GM12872 (cell line): ENCODE data around the gene MSMO1.

Experiments
- CTCF ChIP-seq: IDR thresholded peaks from 3 replicates; pipeline ENCODE4 v1.5.1; 2011; ENCODE audit warnings: low read depth, mild to moderate bottlenecking, low read length, moderate library complexity; ENCODE audit not compliant: insufficient read depth

Gene MSMO1

DNA sequence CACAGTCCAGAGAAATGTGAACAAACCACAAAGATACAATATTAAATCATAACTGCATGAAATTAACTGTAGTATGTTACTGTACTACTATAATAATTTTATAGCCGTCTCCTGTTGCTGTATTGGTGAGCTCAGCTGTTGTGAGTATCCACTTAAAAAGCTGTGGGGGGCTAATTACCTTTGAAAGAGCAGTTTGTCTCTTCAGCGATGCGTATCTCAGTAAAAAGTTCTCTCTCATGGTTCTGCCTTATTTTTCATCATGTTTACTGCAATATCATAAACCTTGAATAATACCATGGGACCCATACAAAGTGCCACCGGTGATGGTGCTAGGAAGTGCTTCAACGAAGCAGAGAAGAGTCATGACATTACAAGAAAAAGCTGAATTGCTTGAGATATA lies 8.4 kb upstream of the MSMO1 start:
- no peak for TF ChIP-seq CTCF

DNA sequence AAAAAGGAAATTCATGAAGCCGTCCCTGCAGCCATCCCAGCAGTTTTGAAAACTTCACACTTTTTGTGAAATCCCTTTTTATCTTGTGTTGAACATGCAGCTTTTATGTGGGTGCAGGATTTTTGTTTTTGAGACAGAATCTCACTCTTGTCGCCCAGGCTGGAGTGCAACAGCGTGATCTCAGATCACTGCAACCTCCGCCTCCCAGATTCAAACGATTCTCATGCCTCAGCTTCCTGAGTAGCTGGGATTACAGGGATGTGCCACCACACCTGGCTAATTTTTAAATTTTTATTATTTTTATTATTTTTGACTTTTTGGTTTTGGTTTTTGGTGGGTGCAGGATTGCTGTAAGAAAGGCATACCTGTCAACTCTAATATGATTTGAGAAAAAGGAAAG lies 8.0 kb upstream of the MSMO1 start:
- TF ChIP-seq CTCF = no peak

DNA sequence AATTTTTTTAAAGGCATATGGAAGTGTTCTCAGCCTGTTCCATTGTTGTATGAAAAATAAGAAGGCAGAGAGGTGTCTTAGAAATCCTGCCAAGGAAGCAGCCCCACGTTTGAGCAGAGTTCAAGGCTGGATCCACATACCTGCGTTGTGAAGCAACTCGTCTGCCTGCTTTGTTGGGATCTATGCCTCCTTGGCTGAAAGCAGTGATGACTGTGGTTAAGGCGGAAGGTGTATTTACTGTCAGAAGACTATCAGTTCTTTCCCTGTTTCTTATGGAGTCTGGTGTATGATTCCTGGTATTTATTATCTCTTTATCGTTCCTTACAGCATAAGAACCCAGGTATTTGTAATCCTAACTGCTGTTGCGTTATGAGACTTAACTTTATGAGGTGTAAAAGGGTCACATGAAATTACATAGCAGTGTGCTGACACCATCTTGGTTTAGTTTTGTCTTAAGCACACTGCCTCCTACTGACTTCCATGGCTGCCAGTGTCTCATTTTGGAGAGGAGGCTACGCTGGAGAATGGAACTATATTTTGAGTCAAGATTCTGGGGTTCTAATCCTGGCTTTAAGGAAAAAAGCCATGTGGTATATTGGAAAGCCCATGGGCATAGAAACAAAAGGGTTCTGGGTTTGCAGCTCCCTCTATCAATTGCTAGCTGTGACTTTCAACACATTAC lies 3.1 kb upstream of the MSMO1 start:
- TF ChIP-seq CTCF = no peak

GRCh38 chr4:165324918-165325304 lies 2.6 kb upstream of the MSMO1 start:
- TF ChIP-seq CTCF = no peak

GRCh38 chr4:165325732-165326512 lies 1.5 kb upstream of the MSMO1 start:
- TF ChIP-seq CTCF = no peak

DNA sequence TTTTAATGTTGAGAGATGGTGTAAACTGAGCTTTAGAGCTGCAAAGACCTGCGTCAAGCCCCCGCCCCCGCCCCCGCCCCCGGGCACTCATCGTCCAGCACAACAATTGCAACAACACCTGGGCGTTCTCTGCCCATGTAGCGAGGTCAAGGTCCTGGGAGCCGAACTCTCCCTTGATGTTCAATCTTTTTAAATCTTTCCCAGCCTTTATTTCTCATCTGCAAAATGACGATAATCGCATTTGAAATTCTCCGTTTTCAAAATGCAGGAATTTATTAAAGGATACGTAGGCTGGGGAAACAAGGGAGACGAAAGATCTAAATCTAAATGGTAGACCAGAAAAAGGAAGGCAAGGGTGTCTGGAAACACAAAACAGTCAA lies 648 bp upstream of the MSMO1 start:
- no peak for TF ChIP-seq CTCF

- no peak for TF ChIP-seq CTCF
Measured at GRCh38 chr4:165328101-165328425, 594 bp downstream of the MSMO1 start.
